ENCODE results near the gene SNAPC2. TPM values are rescaled to one million over a fixed set of nuclear protein-coding genes. Genes with fewer than 3 reads are reported as not detected.

The SNAPC2 gene
- total and polyA plus RNA-seq, 5 donors from 2014 or later, result 12.1 to 22.1 (median 17.2) TPM

GRCh38 chr19:7923295-7924191 lies 3.4 kb downstream of the SNAPC2 start:
- H3K4me1 Mint-ChIP-seq, result peaks cover 0 to 41% (median 18%) of the 10 kb centered on the region in 4 donors
- H3K27ac Mint-ChIP-seq, result no peak overlapping the region

GRCh38 chr19:7924241-7924640 lies 4.1 kb downstream of the SNAPC2 start:
- H3K4me3 Mint-ChIP-seq, result peak overlapping the region in 2 of 4 donors; percentile 32 to 78
- H3K27me3 Mint-ChIP-seq, result peaks cover 10% of the 10 kb centered on the region
- Histone ChIP-seq H3K36me3 (ENCODE audit: control insufficient read depth, insufficient read depth, low read length) (no peaks in the 10 kb centered on the region), H3K9me3 (ENCODE audit: control insufficient read depth in 2 of 2, low read length in 2 of 2) (no peaks in the 10 kb centered on the region), H3K4me1 (ENCODE audit: control insufficient read depth, insufficient read depth, low read length, poor library complexity, severe bottlenecking) (peaks cover 40% of the 10 kb centered on the region), H3K27me3 (ENCODE audit: control insufficient read depth, insufficient read depth, low read length) (no peaks in the 10 kb centered on the region), H3K27ac (ENCODE audit: insufficient read depth, low read length, poor library complexity, severe bottlenecking) (no peak overlapping the region), H3K4me3 (ENCODE audit: low read depth, low read length) (no peak overlapping the region)
- H3K36me3 Mint-ChIP-seq, result peaks cover 4% of the 10 kb centered on the region
- no peak overlapping the region for H3K27ac Mint-ChIP-seq
- no peak for DNase-seq
- no peak for ATAC-seq (ENCODE audit: low read depth in 2 of 2)
- peaks cover 0 to 2% (median 0%) of the 10 kb centered on the region in 7 donors for H3K9me3 Mint-ChIP-seq
- peaks cover 0 to 46% (median 18%) of the 10 kb centered on the region in 4 donors for H3K4me1 Mint-ChIP-seq

More at GRCh38 chr19:7923295-7924191, 3.4 kb downstream of the SNAPC2 start:
- Histone ChIP-seq H3K4me1 (ENCODE audit: control insufficient read depth, insufficient read depth, low read length, poor library complexity, severe bottlenecking) (peaks cover 40% of the 10 kb centered on the region), H3K4me3 (ENCODE audit: low read depth, low read length) (no peak overlapping the region), H3K27me3 (ENCODE audit: control insufficient read depth, insufficient read depth, low read length) (peaks cover 2% of the 10 kb centered on the region), H3K27ac (ENCODE audit: insufficient read depth, low read length, poor library complexity, severe bottlenecking) (no peak overlapping the region), H3K36me3 (ENCODE audit: control insufficient read depth, insufficient read depth, low read length) (no peaks in the 10 kb centered on the region), H3K9me3 (ENCODE audit: control insufficient read depth in 2 of 2, low read length in 2 of 2) (no peaks in the 10 kb centered on the region)
- Mint-ChIP-seq H3K27me3 (peaks cover 11% of the 10 kb centered on the region), H3K36me3 (peaks cover 4% of the 10 kb centered on the region), H3K9me3 (peaks cover 0 to 2% (median 0%) of the 10 kb centered on the region in 7 donors), H3K4me3 (peak overlapping the region in 3 of 4 donors; percentile 32 to 60 (median 47))
- ATAC-seq (ENCODE audit: low read depth in 2 of 2), result no peak
- no peak for DNase-seq

- Histone ChIP-seq H3K27me3 (ENCODE audit: control insufficient read depth, insufficient read depth, low read length) (no peaks in the 10 kb centered on the region), H3K27ac (ENCODE audit: insufficient read depth, low read length, poor library complexity, severe bottlenecking) (no peak overlapping the region), H3K9me3 (ENCODE audit: control insufficient read depth in 2 of 2, low read length in 2 of 2) (no peaks in the 10 kb centered on the region), H3K36me3 (ENCODE audit: control insufficient read depth, insufficient read depth, low read length) (no peaks in the 10 kb centered on the region), H3K4me3 (ENCODE audit: low read depth, low read length) (no peak overlapping the region), H3K4me1 (ENCODE audit: control insufficient read depth, insufficient read depth, low read length, poor library complexity, severe bottlenecking) (peaks cover 35% of the 10 kb centered on the region)
- ATAC-seq (ENCODE audit: low read depth in 2 of 2) (no peak), DNase-seq (no peak)
- peaks cover 6% of the 10 kb centered on the region for H3K27me3 Mint-ChIP-seq
- H3K36me3 Mint-ChIP-seq, result peaks cover 4% of the 10 kb centered on the region
- H3K9me3 Mint-ChIP-seq, result peaks cover 0 to 2% (median 0%) of the 10 kb centered on the region in 7 donors
- H3K4me1 Mint-ChIP-seq, result peaks cover 0 to 45% (median 15%) of the 10 kb centered on the region in 4 donors
- H3K27ac Mint-ChIP-seq, result no peak overlapping the region
- peak overlapping the region in 2 of 4 donors; percentile 46 to 86 for H3K4me3 Mint-ChIP-seq
Measured at GRCh38 chr19:7924651-7925170, 4.6 kb downstream of the SNAPC2 start.

GRCh38 chr19:7925171-7925851 lies 5.2 kb downstream of the SNAPC2 start:
- H3K27ac Mint-ChIP-seq, result peak overlapping the region in 1 of 3 donors; percentile 90
- no peaks in the 10 kb centered on the region for H3K9me3 ChIP-seq (ENCODE audit: control insufficient read depth in 2 of 2, low read length in 2 of 2)
- ATAC-seq (ENCODE audit: low read depth in 2 of 2) (peak; percentile 6 to 10), DNase-seq (peak; percentile 55 to 74 (median 74))
- no peak overlapping the region for H3K27ac ChIP-seq (ENCODE audit: insufficient read depth, low read length, poor library complexity, severe bottlenecking)
- H3K27me3 ChIP-seq (ENCODE audit: control insufficient read depth, insufficient read depth, low read length), result no peaks in the 10 kb centered on the region
- no peak overlapping the region for H3K4me3 ChIP-seq (ENCODE audit: low read depth, low read length)
- H3K4me1 Mint-ChIP-seq, result peaks cover 0 to 41% (median 11%) of the 10 kb centered on the region in 4 donors
- peaks cover 30% of the 10 kb centered on the region for H3K4me1 ChIP-seq (ENCODE audit: control insufficient read depth, insufficient read depth, low read length, poor library complexity, severe bottlenecking)
- no peaks in the 10 kb centered on the region for H3K36me3 ChIP-seq (ENCODE audit: control insufficient read depth, insufficient read depth, low read length)
- H3K9me3 Mint-ChIP-seq, result no peaks in the 10 kb centered on the region
- peak overlapping the region; percentile 78 to 86 (median 82) for H3K4me3 Mint-ChIP-seq
- H3K27me3 Mint-ChIP-seq, result peaks cover under 1% of the 10 kb centered on the region
- peaks cover 4% of the 10 kb centered on the region for H3K36me3 Mint-ChIP-seq

GRCh38 chr19:7926021-7926726 lies 6.0 kb downstream of the SNAPC2 start, which contains the start of gene CTXN1:
Gene CTXN1 (minus strand): TSS chr19:7926135. CDS start chr19:7925538, 597 bp downstream.
- Mint-ChIP-seq H3K27ac (peak within 1 kb of the TSS in 1 of 3 donors; percentile 90), H3K4me1 (peaks cover 0 to 37% (median 6%) of the 10 kb centered on the region in 4 donors), H3K4me3 (peak within 1 kb of the TSS; percentile 78 to 86 (median 84)), H3K27me3 (no peaks in the 10 kb centered on the region), H3K9me3 (no peaks in the 10 kb centered on the region), H3K36me3 (peaks cover 4% of the 10 kb centered on the region)
- ATAC-seq (ENCODE audit: low read depth in 2 of 2) (peak; percentile 49 to 62), DNase-seq (peak; percentile 41 to 74 (median 73))
- Histone ChIP-seq H3K4me1 (ENCODE audit: control insufficient read depth, insufficient read depth, low read length, poor library complexity, severe bottlenecking) (peaks cover 27% of the 10 kb centered on the region), H3K4me3 (ENCODE audit: low read depth, low read length) (no peak within 1 kb of the TSS), H3K9me3 (ENCODE audit: control insufficient read depth in 2 of 2, low read length in 2 of 2) (no peaks in the 10 kb centered on the region), H3K27me3 (ENCODE audit: control insufficient read depth, insufficient read depth, low read length) (no peaks in the 10 kb centered on the region), H3K36me3 (ENCODE audit: control insufficient read depth, insufficient read depth, low read length) (no peaks in the 10 kb centered on the region), H3K27ac (ENCODE audit: insufficient read depth, low read length, poor library complexity, severe bottlenecking) (no peak within 1 kb of the TSS)

GRCh38 chr19:7926727-7927604 lies 6.8 kb downstream of the SNAPC2 start:
- DNase-seq (no peak), ATAC-seq (ENCODE audit: low read depth in 2 of 2) (no peak)
- H3K9me3 ChIP-seq (ENCODE audit: control insufficient read depth in 2 of 2, low read length in 2 of 2), result no peaks in the 10 kb centered on the region
- no peak overlapping the region for H3K4me3 ChIP-seq (ENCODE audit: low read depth, low read length)
- Mint-ChIP-seq H3K4me1 (peaks cover 0 to 30% (median 4%) of the 10 kb centered on the region in 4 donors), H3K27me3 (no peaks in the 10 kb centered on the region), H3K9me3 (no peaks in the 10 kb centered on the region), H3K27ac (no peak overlapping the region), H3K36me3 (peaks cover 4% of the 10 kb centered on the region), H3K4me3 (peak overlapping the region; percentile 56 to 80 (median 70))
- peaks cover 19% of the 10 kb centered on the region for H3K4me1 ChIP-seq (ENCODE audit: control insufficient read depth, insufficient read depth, low read length, poor library complexity, severe bottlenecking)
- H3K36me3 ChIP-seq (ENCODE audit: control insufficient read depth, insufficient read depth, low read length), result peaks cover 6% of the 10 kb centered on the region
- H3K27ac ChIP-seq (ENCODE audit: insufficient read depth, low read length, poor library complexity, severe bottlenecking), result no peak overlapping the region
- H3K27me3 ChIP-seq (ENCODE audit: control insufficient read depth, insufficient read depth, low read length), result no peaks in the 10 kb centered on the region

Measured in CD4-positive, CD25-positive, alpha-beta regulatory T cell (primary cell).